A549 (cell line): Measurements from ENCODE around the gene AMN1. TPM values are rescaled to one million over a fixed set of nuclear protein-coding genes. Genes with fewer than 3 reads are reported as not detected.

Experiments used
- ATAC-seq, 2 experiments: fragments of 200-7000 bp in 1 of 2; fragments of >200 bp in 1 of 2; cut with Nextera tagmentation in 1 of 2; cut with Tn5 transposase in 1 of 2; 3 replicates each; pipeline versions ENCODE4 v1.8.0 to v1.9.1; 2018 to 2020; ENCODE audit warnings: mild to moderate bottlenecking in 1 of 2, moderate library complexity in 1 of 2
- CTCF ChIA-PET: fragments of 300-600 bp; sonication (Branson Sonifier 250); formaldehyde crosslinking; extraction: SDS; loops from one replicate; lab custom pipeline; 2021; ENCODE audit warnings: antibody characterized with exemption, inconsistent platforms; lab: Yijun Ruan, JAX
- POLR2A ChIA-PET: fragments of 350-600 bp; formaldehyde crosslinking; extraction: SDS; loops from one replicate; lab custom pipeline; 2021; ENCODE audit warnings: antibody characterized with exemption, inconsistent platforms; lab: Yijun Ruan, JAX
- DNase-seq, 2 experiments: peaks; one replicate each; pipeline versions ENCODE4 v3.0.0 to v3.0.0-alpha.2; 2011 to 2016; ENCODE audit warnings: low read depth in 1 of 2, low spot score in 1 of 2
- FAIRE-seq: peaks from 2 replicates; lab custom pipeline; 2011; peaks lifted over from hg19 to GRCh38; lab: Jason Lieb, UNC
- H3K27ac ChIP-seq, 2 experiments: fragments of >200 bp; sonication (Bioruptor Twin); formaldehyde crosslinking; 3 replicates each; pipeline ENCODE4 v1.5.1; 2016 to 2017
- H3K4me1 ChIP-seq: fragments of >200 bp; sonication (Bioruptor Twin); formaldehyde crosslinking; 3 replicates; pipeline ENCODE4 v1.6.1; 2016
- H3K4me2 ChIP-seq: fragments of >200 bp; sonication (Bioruptor Twin); formaldehyde crosslinking; 3 replicates; pipeline ENCODE4 v1.6.1; 2016
- H3K4me3 ChIP-seq: fragments of >200 bp; sonication (Bioruptor Twin); formaldehyde crosslinking; 3 replicates; pipeline ENCODE4 v1.5.1; 2016
- H3K9me3 ChIP-seq: fragments of >200 bp; sonication (Bioruptor Twin); formaldehyde crosslinking; 3 replicates; pipeline ENCODE4 v1.6.1; 2016
- BHLHE40 ChIP-seq: IDR thresholded peaks from 2 replicates; pipeline ENCODE4 v1.6.1; 2012; ENCODE audit warnings: low read depth, low read length, inconsistent platforms
- E2F6 ChIP-seq: IDR thresholded peaks from 2 replicates; pipeline ENCODE4 v1.6.1; 2012; ENCODE audit warnings: low read depth, borderline replicate concordance
- EHF ChIP-seq: fragments of 250-450 bp; sonication (Bioruptor Pico); IDR thresholded peaks from 2 replicates; pipeline ENCODE4 v1.5.0; 2020; ENCODE audit warnings: mild to moderate bottlenecking
- EHMT2 ChIP-seq: fragments of 200-600 bp; sonication (generic); IDR thresholded peaks from 2 replicates; pipeline ENCODE4 v1.6.1; 2016; ENCODE audit warnings: antibody characterized with exemption, low read depth, mild to moderate bottlenecking, moderate library complexity
- EP300 ChIP-seq, 2 experiments: fragments of >200 bp; sonication (Bioruptor Twin); formaldehyde crosslinking; IDR thresholded peaks; 2 replicates in 1 of 2; 3 replicates in 1 of 2; pipeline ENCODE4 v1.6.1; 2016 to 2017
- ESRRA ChIP-seq: fragments of 150-350 bp; IDR thresholded peaks from 2 replicates; pipeline ENCODE4 v1.6.1; 2014; ENCODE audit warnings: mild to moderate bottlenecking, low read length, borderline replicate concordance
- GATA3 ChIP-seq: IDR thresholded peaks from 2 replicates; pipeline ENCODE4 v1.6.1; 2012; ENCODE audit warnings: borderline replicate concordance
- HOXB13 ChIP-seq: fragments of 250-450 bp; sonication (Bioruptor Pico); IDR thresholded peaks from 2 replicates; pipeline ENCODE4 v1.5.0; 2020; ENCODE audit warnings: low read depth, mild to moderate bottlenecking, moderate library complexity
- HOXB5 ChIP-seq: fragments of 250-450 bp; sonication (Bioruptor Pico); IDR thresholded peaks from 2 replicates; pipeline ENCODE4 v1.5.0; 2020; ENCODE audit warnings: mild to moderate bottlenecking, moderate library complexity
- KDM1A ChIP-seq: fragments of 200-600 bp; sonication (generic); IDR thresholded peaks from 2 replicates; pipeline ENCODE4 v1.6.1; 2016; ENCODE audit warnings: low read depth, mild to moderate bottlenecking
- MAFK ChIP-seq: fragments of 450-650 bp; IDR thresholded peaks from 2 replicates; pipeline ENCODE4 v1.6.1; 2014; ENCODE audit not compliant: partially characterized antibody
- MYC ChIP-seq: IDR thresholded peaks from 2 replicates; pipeline ENCODE4 v1.6.1; 2012; ENCODE audit warnings: mild to moderate bottlenecking, inconsistent platforms, low read length, improper control_type of control experiment, borderline replicate concordance
- PBX3 ChIP-seq: IDR thresholded peaks from 2 replicates; pipeline ENCODE4 v1.6.1; 2012
- RAD21 ChIP-seq, 2 experiments: fragments of >200 bp in 1 of 2; sonication (Bioruptor Twin) in 1 of 2; formaldehyde crosslinking in 1 of 2; IDR thresholded peaks in 1 of 2; conservative IDR thresholded peaks in 1 of 2; 2 replicates in 1 of 2; 3 replicates in 1 of 2; pipeline ENCODE4 v1.6.1; 2012 to 2018; ENCODE audit warnings: inconsistent platforms in 1 of 2
- REST ChIP-seq: fragments of 200-600 bp; sonication (generic); IDR thresholded peaks from 2 replicates; pipeline ENCODE4 v1.6.1; 2016; ENCODE audit warnings: antibody characterized with exemption, mild to moderate bottlenecking, moderate library complexity
- SMC3 ChIP-seq: fragments of >200 bp; sonication (Bioruptor Twin); formaldehyde crosslinking; IDR thresholded peaks from 3 replicates; pipeline ENCODE4 v1.6.1; 2018; ENCODE audit warnings: inconsistent platforms
- SREBF2 ChIP-seq: fragments of 450-650 bp; IDR thresholded peaks from 2 replicates; pipeline ENCODE4 v1.6.1; 2014; ENCODE audit warnings: mild to moderate bottlenecking, moderate library complexity
- USF2 ChIP-seq: fragments of 450-650 bp; IDR thresholded peaks from 2 replicates; pipeline ENCODE4 v1.6.1; 2014; ENCODE audit warnings: antibody characterized with exemption
- ZFP36 ChIP-seq: fragments of 450-650 bp; IDR thresholded peaks from 2 replicates; pipeline ENCODE4 v1.6.1; 2014; ENCODE audit warnings: borderline replicate concordance; ENCODE audit not compliant: partially characterized antibody
- ZSCAN20 ChIP-seq: fragments of 250-450 bp; sonication (Bioruptor Pico); IDR thresholded peaks from 2 replicates; pipeline ENCODE4 v1.8.0; 2022; ENCODE audit warnings: mild to moderate bottlenecking, moderate library complexity
- WGBS: methylation state at CpG from one replicate; pipeline ENCODE4 v1.1.6; 2017; ENCODE audit errors: missing lambda C conversion rate; 5-methylcytosine and 5-hydroxymethylcytosine counted together
- polyA plus RNA-seq, 4 experiments: library from polyadenylated mRNA; depleted of rRNA in 3 of 4; stranded (reverse); fragments of >200 nt; fragmentation: RNase III in 1 of 4; extraction: RNeasy Plus Mini Kit Qiagen cat#74134 plus additional on column Dnase treatment in 1 of 4; gene quantifications; 2 replicates in 3 of 4; 3 replicates in 1 of 4; pipeline ENCODE4 v1.2.3, GENCODE V29; 2011 to 2017

AMN1 gene
- polyA plus RNA-seq, 2 of the 4 experiments (the other 2 are of a cell fraction) = 18.5 to 53.3 TPM

GRCh38 chr12:31772685-31773222, 43.9 kb upstream of the AMN1 start (continued):
- TF ChIP-seq USF2 = no peak
- TF ChIP-seq EHF = no peak

- ChIA-PET POLR2A (interaction anchor here (0.6 kb wide), 1 partner anchor 313 kb away, joined by 4 read pairs; no protein-coding TSS in a partner anchor), CTCF (interaction anchor here (0.6 to 1.5 kb wide), 3 partner anchors 11 to 119 kb away, joined by 3 read pairs; no protein-coding TSS in a partner anchor)
- no peak for FAIRE-seq
- peaks cover 17% of the 10 kb centered on the region for H3K4me1 ChIP-seq
- H3K4me2 ChIP-seq = no peak overlapping the region
- 82% methylated on average over 4 of the region's 4 CpGs for WGBS
- no peak for ATAC-seq
- no peak for TF ChIP-seq RAD21 (conservative IDR thresholded peaks at IDR 0.05 in 1 of 2, IDR thresholded peaks at IDR 0.05 in 1 of 2)
- H3K27ac ChIP-seq = peak overlapping the region in 1 of 2 experiments; percentile 30; a peak in 1 of 6 replicates
- no peak for DNase-seq
- H3K9me3 ChIP-seq = no peaks in the 10 kb centered on the region
- no peak overlapping the region for H3K4me3 ChIP-seq
These were observed 43.4 kb upstream of the AMN1 start for GRCh38 chr12:31772186-31772585.

- no peaks in the 10 kb centered on the region for H3K9me3 ChIP-seq
- DNase-seq = no peak
- CTCF ChIA-PET = interaction anchor here (0.6 to 1.0 kb wide), 3 partner anchors 18 to 210 kb away, joined by 3 read pairs; no protein-coding TSS in a partner anchor
- peaks cover 10% of the 10 kb centered on the region for H3K4me1 ChIP-seq
- POLR2A ChIA-PET = no interaction called here
- 49% methylated on average over 2 of the region's 2 CpGs for WGBS
- no peak for TF ChIP-seq MYC
- no peak for TF ChIP-seq PBX3
- TF ChIP-seq USF2 = no peak
- no peak for TF ChIP-seq HOXB13 (CRISPR knock-in tag)
- TF ChIP-seq HOXB5 (CRISPR knock-in tag) = no peak
- TF ChIP-seq GATA3 = no peak
- TF ChIP-seq ESRRA = no peak
- no peak for TF ChIP-seq EP300 (IDR thresholded peaks at IDR 0.05)
- no peak for TF ChIP-seq EHMT2
- TF ChIP-seq MAFK = no peak
- no peak for TF ChIP-seq BHLHE40
- no peak for TF ChIP-seq SMC3
- no peak for TF ChIP-seq REST
- no peak for TF ChIP-seq E2F6
- TF ChIP-seq ZFP36 = no peak
- TF ChIP-seq KDM1A = no peak
- no peak for TF ChIP-seq SREBF2
- no peak for TF ChIP-seq ZSCAN20 (CRISPR knock-in tag)
- FAIRE-seq = no peak
- peak overlapping the region in 1 of 2 experiments; percentile 58; a peak in 2 of 6 replicates for H3K27ac ChIP-seq
- H3K4me2 ChIP-seq = no peak overlapping the region
- ATAC-seq = 0 out of 6 replicates have a peak, but pooled peaks of 1 of the 2 experiments have one; percentile 23
- no peak overlapping the region for H3K4me3 ChIP-seq
These were observed 39.2 kb upstream of the AMN1 start for GRCh38 chr12:31768046-31768445.
